Endothelial cell of umbilical vein (primary cell): Measurements from ENCODE around the gene SUPT3H. TPM values are rescaled to one million over a fixed set of nuclear protein-coding genes. Genes with fewer than 3 reads are reported as not detected.

Source experiments
- BruUV-seq: library from RNA; stranded (reverse); fragments of 400-500 nt; replicated peaks from 2 replicates; lab custom pipeline; 2021; lab: Mats Ljungman, UMichigan
- CTCF ChIA-PET: fragments of 300-600, 350-600 bp; sonication (Branson Sonifier 250); formaldehyde crosslinking; loops from one replicate; lab custom pipeline; 2021; ENCODE audit warnings: antibody characterized with exemption, inconsistent platforms; lab: Charles Lee
- POLR2A ChIA-PET: fragments of 300-600, 350-600 bp; sonication (Branson Sonifier 250); formaldehyde crosslinking; loops from one replicate; lab custom pipeline; 2021; ENCODE audit warnings: antibody characterized with exemption, inconsistent platforms; lab: Charles Lee
- DNase-seq: peaks from one replicate; pipeline ENCODE4 v3.0.0-alpha.2; 2011; ENCODE audit warnings: low read depth, low spot score
- FAIRE-seq: peaks from 2 replicates; lab custom pipeline; 2011; peaks lifted over from hg19 to GRCh38; lab: Jason Lieb, UNC
- H2AFZ ChIP-seq: 2 replicates; pipeline ENCODE4 v1.6.0; 2012; ENCODE audit warnings: low read depth, low read length, control low read depth, inconsistent platforms
- H3K27ac ChIP-seq: 2 replicates; pipeline ENCODE4 v1.5.1; 2011; ENCODE audit warnings: low read depth, mild to moderate bottlenecking, control low read depth, low read length, moderate library complexity; ENCODE audit not compliant: insufficient read depth
- H3K27me3 ChIP-seq, 2 experiments: 2 replicates each; pipeline versions ENCODE4 v1.6.0 to v1.6.1; 2011; ENCODE audit warnings: low read length in 2 of 2, mixed read lengths in 1 of 2; ENCODE audit not compliant: control insufficient read depth in 2 of 2, insufficient read depth in 2 of 2
- H3K36me3 ChIP-seq, 2 experiments: 2 replicates in 1 of 2; 3 replicates in 1 of 2; pipeline ENCODE4 v1.5.1; 2011; ENCODE audit warnings: low read length in 2 of 2, mild to moderate bottlenecking in 1 of 2, moderate library complexity in 1 of 2; ENCODE audit not compliant: control insufficient read depth in 2 of 2, insufficient read depth in 2 of 2; ENCODE audit errors: extremely low read depth in 1 of 2
- H3K4me1 ChIP-seq: 3 replicates; pipeline ENCODE4 v1.5.1; 2011; ENCODE audit warnings: mild to moderate bottlenecking, low read length; ENCODE audit not compliant: control insufficient read depth, insufficient read depth; ENCODE audit errors: extremely low read depth
- H3K4me2 ChIP-seq: 2 replicates; pipeline ENCODE4 v1.6.1; 2011; ENCODE audit warnings: low read length, control low read depth, mixed read lengths; ENCODE audit not compliant: insufficient read depth
- H3K4me3 ChIP-seq, 3 experiments: fragments of 200-600 bp in 1 of 3; sonication (generic), shearing (Covaris generic) in 1 of 3; replicated peaks in 1 of 3; 2 replicates each; pipeline ENCODE4 v1.5.1; 2011 to 2016; ENCODE audit warnings: control low read depth in 3 of 3, low read length in 3 of 3, mild to moderate bottlenecking in 2 of 3, inconsistent platforms in 1 of 3, low read depth in 1 of 3, moderate library complexity in 1 of 3; ENCODE audit not compliant: insufficient read depth in 1 of 3
- H3K79me2 ChIP-seq: 2 replicates; pipeline ENCODE4 v1.6.0; 2012; ENCODE audit warnings: low read length, inconsistent platforms; ENCODE audit not compliant: control insufficient read depth, insufficient read depth
- H3K9ac ChIP-seq: replicated peaks from 2 replicates; pipeline ENCODE3; 2011; ENCODE audit warnings: low read length, control low read depth; ENCODE audit not compliant: insufficient read depth; ENCODE audit errors: extremely low read depth
- H3K9me1 ChIP-seq: replicated peaks from 3 replicates; pipeline ENCODE4 v1.6.0; 2011; ENCODE audit warnings: mild to moderate bottlenecking, low read length; ENCODE audit not compliant: control insufficient read depth, insufficient read depth; ENCODE audit errors: extremely low read depth
- H3K9me3 ChIP-seq: replicated peaks from 2 replicates; pipeline ENCODE4 v1.5.1; 2012; ENCODE audit warnings: low read length, inconsistent platforms; ENCODE audit not compliant: control insufficient read depth, insufficient read depth
- H4K20me1 ChIP-seq: replicated peaks from 2 replicates; pipeline ENCODE3; 2011; ENCODE audit warnings: mild to moderate bottlenecking, low read length; ENCODE audit not compliant: control insufficient read depth, insufficient read depth; ENCODE audit errors: extremely low read depth
- EZH2 ChIP-seq: IDR thresholded peaks from 2 replicates; pipeline ENCODE4 v1.6.1; 2012; ENCODE audit warnings: borderline replicate concordance, low read depth, mild to moderate bottlenecking, moderate library complexity, low read length, inconsistent platforms; ENCODE audit not compliant: severe bottlenecking
- FOS ChIP-seq: IDR thresholded peaks from 2 replicates; pipeline ENCODE4 v1.6.1; 2011; ENCODE audit warnings: mild to moderate bottlenecking, low read length, moderate library complexity, borderline replicate concordance; ENCODE audit not compliant: insufficient read depth
- GATA2 ChIP-seq: IDR thresholded peaks from 2 replicates; pipeline ENCODE4 v1.7.0; 2011; ENCODE audit warnings: low read depth, mild to moderate bottlenecking, moderate library complexity, mixed read lengths, low read length; ENCODE audit not compliant: insufficient read length, insufficient read depth
- JUN ChIP-seq: IDR thresholded peaks from 2 replicates; pipeline ENCODE4 v1.6.1; 2011; ENCODE audit warnings: borderline replicate concordance, low read depth; ENCODE audit not compliant: insufficient read length, insufficient read depth
- MYC ChIP-seq: IDR thresholded peaks from one replicate; pipeline ENCODE4 v1.6.1; 2011; ENCODE audit warnings: mild to moderate bottlenecking, low read depth, low read length
- POLR2A ChIP-seq: IDR thresholded peaks from 2 replicates; pipeline ENCODE4 v1.6.1; 2012; ENCODE audit warnings: low read depth, mild to moderate bottlenecking, control low read depth, low read length
- POLR2AphosphoS5 ChIP-seq: IDR thresholded peaks from 2 replicates; pipeline ENCODE4 v1.6.1; 2012; ENCODE audit warnings: low read depth, mild to moderate bottlenecking, control low read depth, low read length, moderate library complexity; ENCODE audit not compliant: insufficient read depth
- dilution Hi-C: fragments of 300-500 bp; cut with MboI; formaldehyde crosslinking; loops from one replicate; pipeline ENCODE4 v1.15.0; 2019; ENCODE audit warnings: low sequenced_read_pairs; ENCODE audit not compliant: extremely low pct_ligation_motif_present
- intact Hi-C: fragments of 100-400 bp; cut with micrococcal nuclease; formaldehyde crosslinking; loops from one replicate; pipeline ENCODE4 v1.10.0; 2022
- polyA plus RNA-seq, 4 experiments: library from polyadenylated mRNA; depleted of rRNA in 3 of 4; stranded (reverse) in 3 of 4; unstranded in 1 of 4; fragments of >200 nt; gene quantifications; 2 replicates each; pipeline versions ENCODE4 v1.2.1 to v1.2.3, GENCODE V29; 2011 to 2012; ENCODE audit warnings: missing spikeins in 1 of 4
- total RNA-seq: library from RNA; stranded (reverse); gene quantifications from 2 replicates; pipeline ENCODE4 v1.2.3, GENCODE V29; 2021
- TF ChIP-seq, protein P1 (sequence below), 2 donors: IDR thresholded peaks; 1 replicate in 1 of 2; 2 replicates in 1 of 2; pipeline ENCODE4 v1.5.1; 2011; ENCODE audit warnings: low read length in 2 of 2, mild to moderate bottlenecking in 2 of 2, moderate library complexity in 2 of 2, control low read depth in 1 of 2, inconsistent platforms in 1 of 2, low read depth in 1 of 2; ENCODE audit not compliant: insufficient read depth in 1 of 2; ENCODE audit errors: extremely low read depth in 1 of 2
- TF ChIP-seq, protein P2 (sequence below): IDR thresholded peaks from 2 replicates; pipeline ENCODE4 v1.6.1; 2011; ENCODE audit not compliant: insufficient read depth, insufficient read length

Gene SUPT3H
- total and polyA plus RNA-seq, 2 donors (not counting 3 experiments of a cell fraction or from before 2014, with no cell fraction given): 8.3 to 9.8 TPM

DNA sequence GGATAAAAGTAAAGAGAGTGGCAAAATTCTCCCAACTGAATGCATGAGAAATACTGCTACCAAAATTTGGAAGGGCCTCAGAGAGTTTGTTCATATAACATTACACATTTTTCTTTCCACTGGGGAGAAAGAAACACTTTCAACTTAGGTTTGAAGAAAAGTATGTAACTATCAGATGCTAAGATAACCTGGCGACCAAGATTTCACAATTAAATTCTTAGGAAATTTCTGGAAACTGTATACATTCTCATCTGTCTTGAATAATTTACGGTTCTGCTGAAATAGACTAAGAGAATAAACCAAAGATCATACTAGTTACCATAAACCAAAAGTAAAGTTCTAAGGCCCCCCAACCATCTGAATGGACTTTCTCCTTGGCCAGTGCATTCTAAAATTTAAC lies 462.6 kb downstream of the SUPT3H start:
- H3K4me2 ChIP-seq: no peak overlapping the region
- H3K27me3 ChIP-seq: no peaks in the 10 kb centered on the region
- H3K4me1 ChIP-seq: no peaks in the 10 kb centered on the region
- H3K9ac ChIP-seq: no peak overlapping the region
- no peaks in the 10 kb centered on the region for H4K20me1 ChIP-seq
- H3K27ac ChIP-seq: no peak overlapping the region
- intact Hi-C loops (no loop called here), dilution Hi-C loops (no loop called here)
- H2AFZ ChIP-seq: no peak overlapping the region
- H3K4me3 ChIP-seq: no peak overlapping the region
- no peaks in the 10 kb centered on the region for H3K36me3 ChIP-seq
- no peaks in the 10 kb centered on the region for H3K9me3 ChIP-seq
- TF ChIP-seq POLR2A: no peak
- no peak for TF ChIP-seq MYC
- TF ChIP-seq, protein P1, sequence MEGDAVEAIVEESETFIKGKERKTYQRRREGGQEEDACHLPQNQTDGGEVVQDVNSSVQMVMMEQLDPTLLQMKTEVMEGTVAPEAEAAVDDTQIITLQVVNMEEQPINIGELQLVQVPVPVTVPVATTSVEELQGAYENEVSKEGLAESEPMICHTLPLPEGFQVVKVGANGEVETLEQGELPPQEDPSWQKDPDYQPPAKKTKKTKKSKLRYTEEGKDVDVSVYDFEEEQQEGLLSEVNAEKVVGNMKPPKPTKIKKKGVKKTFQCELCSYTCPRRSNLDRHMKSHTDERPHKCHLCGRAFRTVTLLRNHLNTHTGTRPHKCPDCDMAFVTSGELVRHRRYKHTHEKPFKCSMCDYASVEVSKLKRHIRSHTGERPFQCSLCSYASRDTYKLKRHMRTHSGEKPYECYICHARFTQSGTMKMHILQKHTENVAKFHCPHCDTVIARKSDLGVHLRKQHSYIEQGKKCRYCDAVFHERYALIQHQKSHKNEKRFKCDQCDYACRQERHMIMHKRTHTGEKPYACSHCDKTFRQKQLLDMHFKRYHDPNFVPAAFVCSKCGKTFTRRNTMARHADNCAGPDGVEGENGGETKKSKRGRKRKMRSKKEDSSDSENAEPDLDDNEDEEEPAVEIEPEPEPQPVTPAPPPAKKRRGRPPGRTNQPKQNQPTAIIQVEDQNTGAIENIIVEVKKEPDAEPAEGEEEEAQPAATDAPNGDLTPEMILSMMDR (IDR thresholded peaks at IDR 0.05; ENCODE audit: extremely low read depth in 1 of 2, insufficient read depth in 1 of 2, low read depth in 1 of 2, low read length in 2 of 2): no peak
- TF ChIP-seq, protein P2, sequence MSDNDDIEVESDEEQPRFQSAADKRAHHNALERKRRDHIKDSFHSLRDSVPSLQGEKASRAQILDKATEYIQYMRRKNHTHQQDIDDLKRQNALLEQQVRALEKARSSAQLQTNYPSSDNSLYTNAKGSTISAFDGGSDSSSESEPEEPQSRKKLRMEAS: no peak
- no peak for TF ChIP-seq JUN
- no peak for TF ChIP-seq FOS
- TF ChIP-seq EZH2: no peak
- no peak for TF ChIP-seq GATA2
- TF ChIP-seq POLR2AphosphoS5: no peak
- ChIA-PET POLR2A (no interaction called here), CTCF (no interaction called here)
- BruUV-seq: no TSS peak
- H3K9me1 ChIP-seq: no peaks in the 10 kb centered on the region
- FAIRE-seq: no peak
- no peak for DNase-seq
- no peaks in the 10 kb centered on the region for H3K79me2 ChIP-seq
